ENCODE results near the gene NRG3.
"Not testable (repeated sequence)": the region's sequence is repeated elsewhere in the genome, so short reads cannot be mapped to it uniquely, and the experiment has no call there.

Gene NRG3

GRCh38 chr10:82308641-82309040 is 433.6 kb downstream of the NRG3 start:
- DNase-seq: no peak

- DNase-seq: no peak
Observed at GRCh38 chr10:82310839-82311238, 435.8 kb downstream of the NRG3 start.

GRCh38 chr10:82313401-82313800 is 438.4 kb downstream of the NRG3 start:
- no peak for DNase-seq

GRCh38 chr10:82318534-82318933 is 443.5 kb downstream of the NRG3 start:
- DNase-seq: no peak

- no peak for DNase-seq
Observed at GRCh38 chr10:82319074-82319473, 444.1 kb downstream of the NRG3 start.

GRCh38 chr10:82319562-82319961 is 444.6 kb downstream of the NRG3 start:
- no peak for DNase-seq

- no peak for DNase-seq
Observed at GRCh38 chr10:82321724-82322123, 446.7 kb downstream of the NRG3 start.

GRCh38 chr10:82331716-82332115 is 456.7 kb downstream of the NRG3 start:
- no peak for DNase-seq

GRCh38 chr10:82335831-82336230 is 460.8 kb downstream of the NRG3 start:
- DNase-seq: no peak

- DNase-seq: no peak
Observed at GRCh38 chr10:82340166-82340565, 465.2 kb downstream of the NRG3 start.

- not testable (repeated sequence) for DNase-seq
Observed at GRCh38 chr10:82349590-82349989, 474.6 kb downstream of the NRG3 start.

GRCh38 chr10:82353381-82353780 is 478.4 kb downstream of the NRG3 start:
- no peak for DNase-seq

- no peak for DNase-seq
Observed at GRCh38 chr10:82358486-82359099, 483.6 kb downstream of the NRG3 start.

- no peak for DNase-seq
Observed at GRCh38 chr10:82361256-82361655, 486.3 kb downstream of the NRG3 start.

- no peak for DNase-seq
Observed at GRCh38 chr10:82377608-82378007, 502.6 kb downstream of the NRG3 start.

- DNase-seq: no peak
Observed at GRCh38 chr10:82378146-82378545, 503.2 kb downstream of the NRG3 start.

- no peak for DNase-seq
Observed at GRCh38 chr10:82383350-82383749, 508.4 kb downstream of the NRG3 start.

- DNase-seq: no peak
Observed at GRCh38 chr10:82390866-82391658, 516.1 kb downstream of the NRG3 start.

GRCh38 chr10:82391971-82392370 is 517.0 kb downstream of the NRG3 start:
- DNase-seq: no peak

- DNase-seq: no peak
Observed at GRCh38 chr10:82392533-82392932, 517.5 kb downstream of the NRG3 start.

GRCh38 chr10:82394122-82394521 is 519.1 kb downstream of the NRG3 start:
- no peak for DNase-seq

GRCh38 chr10:82394987-82395386 is 520.0 kb downstream of the NRG3 start:
- no peak for DNase-seq

GRCh38 chr10:82396886-82397285 is 521.9 kb downstream of the NRG3 start:
- no peak for DNase-seq

- no peak for DNase-seq
Observed at GRCh38 chr10:82397854-82398253, 522.9 kb downstream of the NRG3 start.

GRCh38 chr10:82399850-82400249 is 524.9 kb downstream of the NRG3 start:
- DNase-seq: no peak
